ENCODE data around the gene PRICKLE3.

Gene PRICKLE3

GRCh38 chrX:49206543-49206942 is 20.4 kb upstream of the PRICKLE3 start:
- no peak overlapping the region for H3K27ac ChIP-seq
- no peak for TF ChIP-seq CTCF (conservative IDR thresholded peaks at IDR 0.05)

GRCh38 chrX:49205443-49205842 is 19.3 kb upstream of the PRICKLE3 start:
- H3K27ac ChIP-seq, result no peak overlapping the region
- no peak for TF ChIP-seq CTCF (conservative IDR thresholded peaks at IDR 0.05)

DNA sequence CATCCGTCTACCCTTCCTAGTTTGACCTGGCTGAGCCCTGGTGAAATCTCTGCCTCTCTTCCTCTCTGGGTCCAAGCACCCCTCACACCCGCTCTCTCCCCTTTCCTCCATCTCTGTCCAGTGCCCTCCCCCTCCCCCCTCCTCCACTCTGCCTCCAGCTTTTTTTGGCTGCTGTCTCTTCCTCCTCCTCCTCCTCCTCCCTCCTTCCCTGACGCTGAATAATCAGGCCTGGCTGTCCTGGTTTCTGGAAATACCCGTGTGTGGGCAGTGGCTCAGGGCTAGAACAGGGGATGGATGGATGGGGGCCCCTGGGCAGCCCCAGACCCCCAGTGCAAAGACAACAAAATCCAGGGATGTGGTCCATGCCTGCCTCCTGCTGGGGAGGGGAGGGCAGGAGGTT is 18.5 kb upstream of the PRICKLE3 start:
- TF ChIP-seq CTCF (conservative IDR thresholded peaks at IDR 0.05), result no peak
- no peak overlapping the region for H3K27ac ChIP-seq

DNA sequence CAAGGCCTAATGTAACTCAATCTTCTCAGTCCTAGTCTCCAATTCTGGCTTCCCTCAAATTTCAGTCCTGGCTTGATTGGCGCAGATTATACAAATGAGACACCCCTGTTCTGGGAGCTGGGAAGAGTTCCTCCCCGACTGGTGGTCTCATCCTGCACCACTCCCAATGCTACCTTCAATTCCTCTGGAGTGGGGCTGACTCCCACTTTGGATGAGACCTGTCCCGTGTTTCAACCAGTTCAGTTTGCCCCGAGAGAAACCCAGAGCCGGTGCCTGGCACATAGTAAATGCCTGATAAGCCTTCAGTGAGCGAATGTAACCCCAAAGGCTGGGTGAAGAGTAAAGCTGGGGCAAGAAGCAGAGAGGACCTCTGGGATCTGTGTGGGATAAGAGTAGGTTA is 17.8 kb upstream of the PRICKLE3 start:
- TF ChIP-seq CTCF (conservative IDR thresholded peaks at IDR 0.05), result no peak
- no peak overlapping the region for H3K27ac ChIP-seq

DNA sequence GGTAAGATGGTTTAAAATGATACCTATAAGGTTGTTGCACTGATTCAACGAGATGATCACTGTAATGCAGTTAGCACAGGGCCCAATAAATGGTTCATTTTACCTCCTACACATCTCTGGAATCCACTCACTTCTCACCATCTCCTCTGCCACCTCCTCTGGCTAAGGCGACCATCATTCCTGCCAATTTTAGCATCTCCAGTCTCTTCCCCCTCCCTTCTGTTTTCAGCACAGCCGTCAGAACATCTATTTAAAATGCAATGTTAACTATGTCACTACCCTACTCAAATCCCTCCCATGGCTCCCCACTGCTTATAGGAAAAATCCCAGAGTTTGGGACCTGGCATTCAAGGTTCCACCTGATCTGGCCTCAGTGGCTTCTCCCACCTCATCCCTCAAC is 17.4 kb upstream of the PRICKLE3 start:
- H3K27ac ChIP-seq, result no peak overlapping the region
- no peak for TF ChIP-seq CTCF (conservative IDR thresholded peaks at IDR 0.05)

DNA sequence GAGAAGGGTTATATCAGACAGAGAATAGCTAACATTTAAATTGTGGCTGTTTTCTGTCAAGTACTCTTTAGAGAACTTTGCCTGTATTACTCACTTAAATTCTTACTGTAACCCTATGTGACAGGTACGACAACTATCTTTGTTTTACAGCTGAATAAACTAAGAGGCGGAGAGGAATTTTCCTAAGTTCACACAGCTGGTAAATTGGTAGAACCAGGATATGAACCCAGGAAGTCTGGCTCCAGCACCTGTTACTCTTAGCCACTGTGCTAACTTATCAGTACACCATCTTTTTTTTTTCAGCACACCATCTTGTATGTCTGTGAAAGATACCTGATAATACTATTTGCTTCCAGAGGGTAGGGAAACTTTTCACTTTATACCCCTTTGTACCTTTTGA is 15.8 kb upstream of the PRICKLE3 start:
- no peak overlapping the region for H3K27ac ChIP-seq
- no peak for TF ChIP-seq CTCF (conservative IDR thresholded peaks at IDR 0.05)

GRCh38 chrX:49199906-49200771 is 14.0 kb upstream of the PRICKLE3 start, which contains the start of gene SYP:
SYP (minus strand) TSS chrX:49200193; CDS start chrX:49200186, 7 bp downstream.
- TF ChIP-seq CTCF (conservative IDR thresholded peaks at IDR 0.05), result no peak
- peak within 1 kb of the TSS; percentile 56 for H3K27ac ChIP-seq

All from VCaP (cell line).